Adrenal gland (tissue), 12 donors: ENCODE measurements around the gene RAB1B. TPM values are rescaled to one million over a fixed set of nuclear protein-coding genes. Genes with fewer than 3 reads are reported as not detected.
A peak's percentile ranks its signal among the peaks of the same experiment; 100 is the strongest.
"Not testable (repeated sequence)": the region's sequence is repeated elsewhere in the genome, so short reads cannot be mapped to it uniquely, and the experiment has no call there.

ENCODE experiments used
- DNase-seq, 7 donors: peaks; one replicate each; pipeline ENCODE4 v3.0.0-alpha.2; 2019 to 2020
- H3K27ac ChIP-seq, 5 donors: fragments of 200-600 bp; sonication (generic) in 4 of 5; 1 replicate in 3 of 5; 2 replicates in 2 of 5; pipeline versions ENCODE4 v1.5.1 to v1.8.0; 2016 to 2020; ENCODE audit warnings: mild to moderate bottlenecking in 1 of 5
- H3K27me3 ChIP-seq: fragments of 200-600 bp; 2 replicates; pipeline ENCODE4 v1.8.0; 2021
- H3K36me3 ChIP-seq, 2 donors: fragments of 200-600 bp; replicated peaks in 1 of 2; 1 replicate in 1 of 2; 2 replicates in 1 of 2; pipeline versions ENCODE4 v1.5.1 to v1.8.0; 2018 to 2022
- H3K4me1 ChIP-seq, 2 donors: fragments of 200-600 bp; replicated peaks in 1 of 2; 1 replicate in 1 of 2; 2 replicates in 1 of 2; pipeline versions ENCODE4 v1.5.1 to v1.8.0; 2018 to 2021
- H3K4me3 ChIP-seq, 4 donors: fragments of 200-600 bp; sonication (generic) in 3 of 4; one replicate each; pipeline ENCODE4 v1.5.1; 2016 to 2018
- H3K9me3 ChIP-seq, 3 donors: fragments of 200-600 bp; sonication (generic) in 1 of 3; replicated peaks in 1 of 3; 1 replicate in 2 of 3; 2 replicates in 1 of 3; pipeline versions ENCODE4 v1.5.1 to v1.8.0; 2016 to 2021
- CTCF ChIP-seq, 6 experiments: fragments of 450-650 bp in 4 of 6; fragments of 200-600 bp in 2 of 6; sonication (generic) in 1 of 6; IDR thresholded peaks; 1 replicate in 5 of 6; 2 replicates in 1 of 6; pipeline versions ENCODE4 v1.5.1 to v1.8.0; 2016 to 2021; ENCODE audit warnings: antibody characterized with exemption in 6 of 6, mild to moderate bottlenecking in 2 of 6, moderate library complexity in 1 of 6
- POLR2A ChIP-seq, 2 donors: fragments of 450-650 bp; IDR thresholded peaks; one replicate each; pipeline ENCODE4 v1.6.1; 2017; ENCODE audit warnings: antibody characterized with exemption in 2 of 2, mild to moderate bottlenecking in 2 of 2, moderate library complexity in 1 of 2
- WGBS, 4 donors: extraction: QIAGEN DNeasy Blood & Tissue Kit in 2 of 4; methylation state at CpG; one replicate each; pipeline versions ENCODE4 v1.1.5 to v1.1.7; 2013 to 2017; 5-methylcytosine and 5-hydroxymethylcytosine counted together
- intact Hi-C, 2 donors: fragments of 100-400 bp; cut with DNase I; formaldehyde crosslinking; loops; one replicate each; pipeline versions ENCODE4 v1.14.1 to v1.15.0; 2022 to 2023
- polyA plus RNA-seq, 3 donors: library from polyadenylated mRNA; stranded (reverse); fragments of 200-250 nt in 2 of 3; fragments of 350-450 nt in 1 of 3; fragmentation: Illumina TruSeq in 1 of 3; extraction: RNeasy Lipid Tissue Mini Kit (QIAGEN cat#74804) in 1 of 3; gene quantifications; one replicate each; pipeline ENCODE4 v1.2.3, GENCODE V29; 2013 to 2014
- total RNA-seq, 9 donors: library from RNA; depleted of rRNA in 4 of 9; stranded (reverse); fragments of >200 nt in 4 of 9; fragments of 120-200 nt in 1 of 9; fragmentation: NEBNext Ultra II Directional in 1 of 9; extraction: Animal tissue kit (Norgen Biotek cat#: 25700) in 1 of 9; gene quantifications; one replicate each; pipeline versions ENCODE4 v1.1.0 to v1.2.4, GENCODE V29; 2013 to 2023
- donor health status: healthy with polysubstance abuse.
- donor health status: Bipolar disorder and iron deficiency.
- donor health status: DM: yes; HTN: yes; CAD: no.
- donor health status: DM: no; HTN: no; CAD: no.
- donor health status: DM: no; HTN: no; CAD: no.
- donor health status: DM: yes; HTN: yes; CAD: no.

RAB1B gene
- total and polyA plus RNA-seq, 12 donors: 109 to 190 (median 162) TPM

- 42 to 49% (median 47%) methylated on average over 3 of the region's 3 CpGs for WGBS, 4 donors
- H3K36me3 ChIP-seq: no peaks in the 10 kb centered on the region
- no peaks in the 10 kb centered on the region for H3K9me3 ChIP-seq
- H3K4me1 ChIP-seq: peaks cover 6 to 7% of the 10 kb centered on the region in 2 donors
- intact Hi-C loops: loop anchor here in 1 of 2 donors (5.0 kb wide), 1 partner anchor 33 kb away; no protein-coding TSS in a partner anchor
- TF ChIP-seq CTCF (IDR thresholded peaks at IDR 0.05): no peak
- no peak for TF ChIP-seq POLR2A (IDR thresholded peaks at IDR 0.05)
- no peak overlapping the region for H3K4me3 ChIP-seq
- no peak for DNase-seq
- H3K27me3 ChIP-seq: no peaks in the 10 kb centered on the region
- H3K27ac ChIP-seq: no peak overlapping the region
Observed at GRCh38 chr11:66309475-66309874, 41.0 kb downstream of the RAB1B start.

GRCh38 chr11:66310324-66310723, 41.9 kb downstream of the RAB1B start:
- no peak for TF ChIP-seq POLR2A (IDR thresholded peaks at IDR 0.05)
- H3K27me3 ChIP-seq: no peaks in the 10 kb centered on the region
- no peak overlapping the region for H3K27ac ChIP-seq
- no peak overlapping the region for H3K4me3 ChIP-seq
- H3K9me3 ChIP-seq: no peaks in the 10 kb centered on the region
- peaks cover 6 to 7% of the 10 kb centered on the region in 2 donors for H3K4me1 ChIP-seq
- no peak for DNase-seq
- H3K36me3 ChIP-seq: no peaks in the 10 kb centered on the region
- 41 to 77% (median 71%) methylated on average over 5 to 8 of the region's 8 CpGs for WGBS, 4 donors
- intact Hi-C loops: no loop called here

- H3K4me1 ChIP-seq, H3K36me3 ChIP-seq, H3K9me3 ChIP-seq, DNase-seq, H3K27me3 ChIP-seq, H3K27ac ChIP-seq, H3K4me3 ChIP-seq, intact Hi-C loops: not testable (repeated sequence)
- WGBS, 4 donors: 80 to 88% (median 86%) methylated on average over 18 of the region's 18 CpGs
Observed at GRCh38 chr11:66310803-66311440, 42.5 kb downstream of the RAB1B start.

- H3K27ac ChIP-seq: peak overlapping the region; percentile 67 to 91 (median 81)
- DNase-seq: no peak
- H3K9me3 ChIP-seq: no peaks in the 10 kb centered on the region
- peak in 1 of 6 experiments; percentile 83 for TF ChIP-seq CTCF (IDR thresholded peaks at IDR 0.05)
- no peak for TF ChIP-seq POLR2A (IDR thresholded peaks at IDR 0.05)
- H3K36me3 ChIP-seq: no peaks in the 10 kb centered on the region
- no peaks in the 10 kb centered on the region for H3K27me3 ChIP-seq
- WGBS, 4 donors: 14 to 43% (median 30%) methylated on average over 17 to 26 of the region's 26 CpGs
- intact Hi-C loops: no loop called here
- H3K4me1 ChIP-seq: peaks cover 6 to 7% of the 10 kb centered on the region in 2 donors
- peak overlapping the region in 2 of 4 donors; percentile 36 to 57 for H3K4me3 ChIP-seq
Observed at GRCh38 chr11:66311470-66311964, 43.1 kb downstream of the RAB1B start.

GRCh38 chr11:66311965-66312548, 43.6 kb downstream of the RAB1B start:
- Histone ChIP-seq H3K27me3 (no peaks in the 10 kb centered on the region), H3K9me3 (no peaks in the 10 kb centered on the region), H3K27ac (peak overlapping the region; percentile 67 to 91 (median 81)), H3K36me3 (no peaks in the 10 kb centered on the region), H3K4me3 (peak overlapping the region in 3 of 4 donors; percentile 36 to 57 (median 48)), H3K4me1 (peaks cover 6 to 7% of the 10 kb centered on the region in 2 donors)
- 0 to 1% (median 0%) methylated on average over 15 to 44 of the region's 44 CpGs for WGBS, 4 donors
- peak; percentile 87 to 97 (median 92) for DNase-seq
- TF ChIP-seq POLR2A (IDR thresholded peaks at IDR 0.05) (peak in 1 of 2 donors; percentile 57), CTCF (IDR thresholded peaks at IDR 0.05) (peak; percentile 34 to 97 (median 90))
- intact Hi-C loops: no loop called here
